Activated naive CD8-positive, alpha-beta T cell treated with anti-CD3 and anti-CD28 coated beads, Interleukin-2, amount 50 U/mL, for 16 hours (primary cell): Measurements from ENCODE around the gene EGFLAM.

Source experiments
- DNase-seq: peaks from one replicate; pipeline ENCODE4 v3.0.0-alpha.2; 2020; ENCODE audit warnings: low read depth, low spot score

Gene EGFLAM

GRCh38 chr5:38469707-38470267 lies 211.4 kb downstream of the EGFLAM start:
- no peak for DNase-seq

DNA sequence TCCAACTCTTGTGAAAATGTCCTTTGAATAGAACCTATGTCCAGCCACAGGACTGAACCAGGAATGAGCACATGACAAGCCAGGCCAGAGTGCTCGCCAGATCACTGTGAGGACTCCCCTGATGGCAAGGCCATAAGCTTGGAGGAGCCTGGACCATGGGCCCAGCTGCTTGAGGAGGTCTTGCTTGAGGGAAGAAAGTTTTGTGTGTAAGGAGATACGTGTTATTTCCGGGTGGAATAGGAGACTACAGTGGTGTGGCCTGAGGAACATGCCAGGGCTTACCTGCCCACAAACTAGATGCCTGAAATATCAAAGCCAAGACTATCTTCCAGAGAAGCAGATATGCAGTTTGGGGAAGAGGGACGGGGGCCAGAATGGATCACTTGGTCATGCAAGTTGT lies 213.3 kb downstream of the EGFLAM start:
- DNase-seq: no peak

- no peak for DNase-seq
Observed at GRCh38 chr5:38472541-38472940, 214.2 kb downstream of the EGFLAM start.

DNA sequence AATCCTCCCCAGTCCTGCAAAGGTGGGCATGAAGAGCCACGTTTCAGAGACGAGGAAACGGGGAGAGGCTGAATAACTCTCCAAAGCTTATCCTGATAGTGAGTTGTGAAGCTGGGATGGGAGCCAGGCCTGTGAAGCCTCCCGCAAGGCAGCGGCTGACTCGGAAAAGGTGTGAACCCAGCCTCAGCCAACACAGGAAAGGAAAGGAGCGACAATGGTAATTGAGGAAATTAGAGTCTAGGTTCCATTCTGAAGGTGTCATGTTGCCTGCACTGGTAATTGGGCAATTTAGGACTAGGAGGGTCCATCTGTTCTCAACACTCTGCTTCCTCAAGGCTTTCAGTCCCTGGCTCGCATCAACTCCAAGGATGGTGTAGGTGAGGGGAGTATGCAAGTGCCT lies 214.6 kb downstream of the EGFLAM start:
- DNase-seq: no peak

DNA sequence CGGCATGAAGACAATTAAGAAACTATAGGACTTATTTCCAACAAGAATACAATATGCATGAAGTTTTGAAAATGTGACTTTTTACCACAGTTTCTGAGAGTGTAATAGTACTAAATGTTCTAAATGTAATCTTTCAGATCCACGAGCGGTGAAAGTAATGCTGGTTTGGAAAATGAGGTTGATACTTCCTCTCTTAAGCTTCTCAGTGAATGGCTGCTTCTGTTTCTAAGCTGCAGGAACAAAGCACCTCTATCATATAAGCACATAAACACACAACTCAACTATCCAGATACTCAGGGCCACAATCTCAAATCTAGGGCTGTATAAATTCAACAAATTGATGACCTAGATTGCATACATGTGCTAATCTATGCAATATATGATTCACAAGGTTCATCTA lies 219.8 kb downstream of the EGFLAM start:
- no peak for DNase-seq

GRCh38 chr5:38478878-38479277 lies 220.5 kb downstream of the EGFLAM start:
- DNase-seq: no peak

DNA sequence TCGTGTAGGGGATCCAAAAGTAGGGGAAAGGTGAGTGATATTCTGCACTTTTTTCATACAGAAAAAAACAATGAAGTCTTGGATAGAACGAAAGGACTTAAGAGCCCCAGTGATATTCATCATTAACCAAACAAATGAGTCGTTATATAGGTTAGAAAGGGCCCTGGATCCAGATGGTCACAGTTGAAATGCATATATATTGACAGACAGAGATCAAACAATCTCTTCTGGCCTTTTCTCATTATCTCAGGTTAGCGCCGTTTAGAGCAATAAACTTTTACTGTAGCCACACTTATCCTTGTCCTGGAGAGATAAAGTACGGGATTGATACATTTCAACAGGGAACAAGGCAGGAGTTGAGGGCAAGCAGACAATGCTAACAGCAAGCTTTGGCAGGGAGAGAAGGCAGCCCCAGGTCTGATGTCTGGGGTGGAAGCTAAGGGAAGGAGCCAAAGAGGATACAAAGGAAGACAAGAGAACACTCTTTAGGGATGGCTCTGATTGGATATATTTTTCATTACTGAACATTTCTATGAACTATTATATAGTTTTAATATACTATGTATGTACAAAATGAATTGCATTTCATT lies 221.1 kb downstream of the EGFLAM start:
- no peak for DNase-seq

DNA sequence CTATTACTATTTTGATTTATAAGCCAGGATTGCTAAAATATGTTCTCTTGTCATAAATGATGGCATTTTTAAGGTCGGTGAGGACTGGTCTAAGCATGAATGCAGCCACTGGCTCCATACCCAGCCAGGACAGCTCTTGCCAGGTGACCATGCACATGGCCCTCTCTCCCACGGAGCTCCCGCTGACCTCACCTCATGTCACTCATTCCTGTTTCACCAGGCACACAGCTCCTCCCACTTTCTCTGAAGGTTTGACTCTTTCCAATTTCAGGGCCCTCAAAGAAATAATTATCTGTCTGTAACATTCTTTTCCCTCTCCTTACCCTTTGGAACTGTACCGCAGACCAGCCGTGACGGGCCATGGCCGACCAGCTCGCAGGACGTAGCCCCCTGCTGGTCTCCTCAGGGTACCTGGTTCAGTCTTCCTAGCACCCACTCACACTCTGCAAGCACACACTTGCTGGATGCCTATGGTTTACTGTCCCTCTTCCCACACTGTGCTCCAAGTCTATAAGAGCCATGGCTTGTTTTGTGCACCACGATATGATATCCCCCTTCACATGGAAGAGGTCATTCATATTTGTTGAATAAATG lies 225.5 kb downstream of the EGFLAM start:
- no peak for DNase-seq

DNA sequence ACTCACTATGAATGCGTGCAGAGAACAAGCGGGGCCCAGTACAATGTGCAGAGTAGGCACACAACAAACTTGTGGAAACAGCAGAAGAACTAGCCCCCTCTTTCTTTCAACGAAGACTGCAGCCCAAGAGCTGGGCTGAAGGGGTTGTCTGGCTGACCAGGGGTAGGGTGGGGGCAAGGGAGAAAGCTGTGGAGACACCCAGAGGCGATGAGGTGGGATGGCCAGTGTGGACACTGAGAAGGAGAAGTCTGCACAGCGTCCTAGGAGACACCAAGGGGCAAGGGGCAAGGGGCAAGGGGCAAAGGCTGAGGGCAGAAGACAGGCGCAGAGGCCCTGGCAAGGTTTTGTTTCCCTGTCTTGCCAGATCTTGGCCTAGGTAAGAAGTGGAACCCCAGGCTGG lies 235.8 kb downstream of the EGFLAM start:
- DNase-seq: no peak

GRCh38 chr5:38494763-38495162 lies 236.4 kb downstream of the EGFLAM start:
- DNase-seq: no peak

DNA sequence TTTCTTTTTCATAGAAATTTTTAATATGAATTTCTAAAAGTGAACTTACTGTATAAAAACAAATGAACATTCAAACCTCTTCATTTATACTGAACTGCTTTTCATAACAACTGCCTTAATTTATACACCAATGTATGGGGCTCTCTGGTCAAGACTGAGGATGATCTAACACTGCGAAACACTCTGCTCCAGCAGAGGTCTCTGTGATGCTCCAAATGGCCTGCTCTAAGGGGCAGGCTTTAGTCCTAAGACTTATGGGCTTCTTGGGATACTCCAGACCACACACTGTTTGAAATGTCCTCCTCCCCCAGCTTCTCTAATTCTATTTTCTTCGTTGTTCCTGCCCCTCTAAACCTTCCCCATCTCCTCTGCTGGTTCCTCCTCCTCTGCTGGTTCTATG lies 239.6 kb downstream of the EGFLAM start:
- no peak for DNase-seq

- no peak for DNase-seq
Observed at GRCh38 chr5:38500573-38501260, 242.4 kb downstream of the EGFLAM start.

DNA sequence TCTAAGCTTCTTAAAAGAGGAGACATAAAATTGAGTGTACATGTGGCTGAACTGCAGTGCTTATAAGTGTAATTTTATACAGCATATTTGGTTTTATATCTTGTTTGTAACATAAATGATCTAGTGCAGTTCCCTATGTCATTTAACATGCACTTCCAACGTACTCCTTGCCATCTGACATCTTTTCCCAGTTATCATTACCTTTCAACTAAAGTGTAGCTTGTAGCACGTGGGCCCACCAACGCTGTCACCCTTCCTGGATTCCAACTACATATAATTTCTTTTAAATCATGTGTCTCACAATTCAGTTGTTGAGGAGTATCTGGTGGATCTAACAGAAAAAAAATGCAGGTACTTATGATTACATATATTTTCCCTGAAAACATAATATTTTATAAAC lies 247.9 kb downstream of the EGFLAM start:
- DNase-seq: no peak

- no peak for DNase-seq
Observed at GRCh38 chr5:38509185-38509584, 250.8 kb downstream of the EGFLAM start.
